Upper lobe of left lung (tissue), 4 donors: ENCODE measurements around the gene TXNRD1.

Source experiments
- CTCF ChIP-seq, 6 experiments: fragments of 450-650 bp in 4 of 6; fragments of 200-600 bp in 2 of 6; sonication (generic) in 2 of 6; IDR thresholded peaks; one replicate each; pipeline ENCODE4 v1.5.1; 2016 to 2019; ENCODE audit warnings: antibody characterized with exemption in 6 of 6
- EP300 ChIP-seq, 4 donors: sonication (generic); formaldehyde crosslinking; IDR thresholded peaks; one replicate each; pipeline ENCODE4 v1.5.1; 2017; ENCODE audit warnings: antibody characterized with exemption in 4 of 4, control low read depth in 2 of 4
- POLR2A ChIP-seq, 4 donors: fragments of 450-650 bp; IDR thresholded peaks; one replicate each; pipeline ENCODE4 v1.5.1; 2016 to 2017; ENCODE audit warnings: antibody characterized with exemption in 4 of 4, mild to moderate bottlenecking in 2 of 4
- POLR2AphosphoS5 ChIP-seq, 2 donors: sonication (generic); formaldehyde crosslinking; IDR thresholded peaks; one replicate each; pipeline ENCODE4 v1.5.1; 2017; ENCODE audit warnings: antibody characterized with exemption in 2 of 2

DNA sequence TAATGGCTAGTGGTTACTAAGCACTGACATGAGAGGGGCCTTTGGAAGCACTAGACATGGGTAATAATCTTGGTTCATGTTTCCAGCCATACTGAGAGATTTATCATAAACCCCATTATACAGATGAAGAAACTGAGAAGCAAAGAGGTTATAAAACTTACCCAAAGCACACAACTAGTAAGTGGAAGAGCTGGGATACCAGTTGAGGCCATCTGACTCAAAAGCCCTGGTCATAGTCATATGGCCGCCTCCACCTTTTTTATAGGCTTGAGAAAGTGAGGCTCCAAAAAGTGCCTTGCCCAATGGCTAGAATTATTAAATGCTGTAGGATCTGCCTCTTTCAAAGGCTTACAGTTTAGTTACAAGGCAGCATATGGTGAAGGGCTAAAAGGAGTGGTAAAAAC, 944 bp downstream of the TXNRD1 start:
- no peak for TF ChIP-seq CTCF (IDR thresholded peaks at IDR 0.05)
- TF ChIP-seq EP300 (IDR thresholded peaks at IDR 0.05): no peak
- TF ChIP-seq POLR2A (IDR thresholded peaks at IDR 0.05): no peak
- TF ChIP-seq POLR2AphosphoS5 (IDR thresholded peaks at IDR 0.05): no peak
